ENCODE results near the gene AIM2.

DNA sequence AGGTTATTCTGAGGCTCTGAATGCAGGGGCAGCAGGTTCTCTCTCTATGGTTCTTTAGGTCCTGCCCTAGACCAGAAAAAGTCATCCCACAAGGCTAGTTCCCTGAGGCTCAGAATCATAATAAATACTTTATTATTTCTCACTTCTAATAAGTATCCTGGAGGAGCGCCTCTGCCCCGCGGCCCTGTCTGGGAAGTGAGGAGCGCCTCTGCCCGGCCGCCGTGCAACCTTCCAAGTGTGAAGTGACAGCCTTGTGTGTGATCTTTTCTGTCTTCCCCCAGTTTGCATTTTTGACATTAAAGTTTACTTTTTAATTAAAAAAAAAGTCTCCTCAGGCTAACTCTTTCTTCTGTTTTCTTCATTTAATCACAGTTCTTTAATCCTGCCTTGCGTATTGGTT is 11.5 kb downstream of the AIM2 start:
- TF ChIP-seq, protein P1, sequence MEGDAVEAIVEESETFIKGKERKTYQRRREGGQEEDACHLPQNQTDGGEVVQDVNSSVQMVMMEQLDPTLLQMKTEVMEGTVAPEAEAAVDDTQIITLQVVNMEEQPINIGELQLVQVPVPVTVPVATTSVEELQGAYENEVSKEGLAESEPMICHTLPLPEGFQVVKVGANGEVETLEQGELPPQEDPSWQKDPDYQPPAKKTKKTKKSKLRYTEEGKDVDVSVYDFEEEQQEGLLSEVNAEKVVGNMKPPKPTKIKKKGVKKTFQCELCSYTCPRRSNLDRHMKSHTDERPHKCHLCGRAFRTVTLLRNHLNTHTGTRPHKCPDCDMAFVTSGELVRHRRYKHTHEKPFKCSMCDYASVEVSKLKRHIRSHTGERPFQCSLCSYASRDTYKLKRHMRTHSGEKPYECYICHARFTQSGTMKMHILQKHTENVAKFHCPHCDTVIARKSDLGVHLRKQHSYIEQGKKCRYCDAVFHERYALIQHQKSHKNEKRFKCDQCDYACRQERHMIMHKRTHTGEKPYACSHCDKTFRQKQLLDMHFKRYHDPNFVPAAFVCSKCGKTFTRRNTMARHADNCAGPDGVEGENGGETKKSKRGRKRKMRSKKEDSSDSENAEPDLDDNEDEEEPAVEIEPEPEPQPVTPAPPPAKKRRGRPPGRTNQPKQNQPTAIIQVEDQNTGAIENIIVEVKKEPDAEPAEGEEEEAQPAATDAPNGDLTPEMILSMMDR (IDR thresholded peaks at IDR 0.05) = no peak
- no peak for TF ChIP-seq POLR2A (IDR thresholded peaks at IDR 0.05)

Measured in right lobe of liver (tissue), 4 donors.